Endodermal cell (in vitro differentiated cells): ENCODE data around the gene WDR19. TPM values are rescaled to one million over a fixed set of nuclear protein-coding genes. Genes with fewer than 3 reads are reported as not detected.
"Not testable (repeated sequence)": the region's sequence is repeated elsewhere in the genome, so short reads cannot be mapped to it uniquely, and the experiment has no call there.

ENCODE experiments used
- DNase-seq: peaks from one replicate; pipeline ENCODE4 v3.0.0-alpha.2; 2017
- H3K27ac ChIP-seq: 2 replicates; pipeline ENCODE4 v1.5.1; 2013; ENCODE audit warnings: mild to moderate bottlenecking, low read depth, low read length, moderate library complexity
- H3K27me3 ChIP-seq: 2 replicates; pipeline ENCODE4 v1.6.1; 2013; ENCODE audit warnings: mild to moderate bottlenecking, low read length, moderate library complexity; ENCODE audit not compliant: insufficient read depth, control insufficient read depth, poor library complexity, severe bottlenecking
- H3K36me3 ChIP-seq: 2 replicates; pipeline ENCODE4 v1.7.0; 2013; ENCODE audit warnings: mild to moderate bottlenecking, low read length, moderate library complexity; ENCODE audit not compliant: control insufficient read depth, insufficient read depth
- H3K4me1 ChIP-seq: one replicate; pipeline ENCODE4 v1.7.0; 2013; ENCODE audit warnings: low read length; ENCODE audit not compliant: control insufficient read depth, insufficient read depth
- H3K4me3 ChIP-seq: 2 replicates; pipeline ENCODE4 v1.5.1; 2013; ENCODE audit warnings: mild to moderate bottlenecking, low read length, moderate library complexity
- H3K9ac ChIP-seq: 2 replicates; pipeline ENCODE4 v1.6.1; 2013; ENCODE audit warnings: mild to moderate bottlenecking, low read length, moderate library complexity; ENCODE audit not compliant: poor library complexity, severe bottlenecking; ENCODE audit errors: extremely low read depth
- H3K9me3 ChIP-seq: 2 replicates; pipeline ENCODE4 v1.6.1; 2013; ENCODE audit warnings: mild to moderate bottlenecking, low read length, moderate library complexity; ENCODE audit not compliant: control insufficient read depth
- H3K27ac Mint-ChIP-seq: 2 replicates; pipeline ENCODE4 v1.8.0; 2020; ENCODE audit warnings: mixed read lengths
- H3K27me3 Mint-ChIP-seq: 2 replicates; pipeline ENCODE4 v1.8.0; 2021; ENCODE audit warnings: mild to moderate bottlenecking, mixed read lengths; ENCODE audit not compliant: insufficient read depth
- H3K36me3 Mint-ChIP-seq: 2 replicates; pipeline ENCODE4 v1.8.0; 2020; ENCODE audit warnings: low read depth, mixed read lengths
- H3K4me1 Mint-ChIP-seq: 2 replicates; pipeline ENCODE4 v1.8.0; 2020; ENCODE audit warnings: mixed read lengths
- H3K4me3 Mint-ChIP-seq: 2 replicates; pipeline ENCODE4 v1.8.0; 2020; ENCODE audit warnings: mild to moderate bottlenecking, moderate library complexity, mixed read lengths
- H3K9me3 Mint-ChIP-seq: 2 replicates; pipeline ENCODE4 v1.8.0; 2020; ENCODE audit warnings: mild to moderate bottlenecking, mixed read lengths
- CTCF ChIP-seq: fragments of 200-600 bp; sonication (generic); conservative IDR thresholded peaks from 2 replicates; pipeline ENCODE4 v1.5.0; 2021; ENCODE audit warnings: antibody characterized with exemption, mild to moderate bottlenecking
- WGBS, 2 experiments: methylation state at CpG; one replicate each; pipeline versions ENCODE4 v1.1.5 to v1.1.7; 2013; ENCODE audit warnings: missing lambda C conversion rate in 2 of 2, mixed read lengths in 1 of 2; ENCODE audit not compliant: insufficient coverage in 1 of 2, insufficient read length in 1 of 2; 5-methylcytosine and 5-hydroxymethylcytosine counted together
- total RNA-seq, 2 donors: library from RNA; stranded (reverse); fragmentation: NEBNext Ultra II Directional in 1 of 2; extraction: Animal tissue kit (Norgen Biotek cat#: 25700) in 1 of 2; gene quantifications; 2 replicates in 1 of 2; 3 replicates in 1 of 2; pipeline ENCODE4 v1.2.1, GENCODE V29; 2021

Gene WDR19
- total RNA-seq, 2 donors from 2014 or later, result 51.9 to 60.2 TPM

- Mint-ChIP-seq H3K36me3 (no peaks in the 10 kb centered on the region), H3K27ac (no peak overlapping the region), H3K4me3 (no peak overlapping the region), H3K27me3 (peaks cover 10% of the 10 kb centered on the region), H3K4me1 (no peaks in the 10 kb centered on the region), H3K9me3 (no peaks in the 10 kb centered on the region)
- no peak for DNase-seq
- Histone ChIP-seq H3K9me3 (no peaks in the 10 kb centered on the region), H3K27ac (no peak overlapping the region), H3K36me3 (no peaks in the 10 kb centered on the region), H3K27me3 (peaks cover 4% of the 10 kb centered on the region), H3K4me3 (no peak overlapping the region), H3K4me1 (no peaks in the 10 kb centered on the region), H3K9ac (no peak overlapping the region)
- no peak for TF ChIP-seq CTCF
- WGBS, 2 experiments, result 95 to 96% methylated on average over 10 to 12 of the region's 12 CpGs
These were observed 12.0 kb upstream of the WDR19 start for GRCh38 chr4:39170301-39170700.

- Histone ChIP-seq H3K9me3 (no peaks in the 10 kb centered on the region), H3K4me3 (no peak overlapping the region), H3K27me3 (peaks cover 13% of the 10 kb centered on the region), H3K9ac (no peak overlapping the region), H3K36me3 (no peaks in the 10 kb centered on the region), H3K27ac (no peak overlapping the region), H3K4me1 (no peaks in the 10 kb centered on the region)
- H3K9me3 Mint-ChIP-seq, result no peaks in the 10 kb centered on the region
- no peak for DNase-seq
- H3K27ac Mint-ChIP-seq, result no peak overlapping the region
- peaks cover 23% of the 10 kb centered on the region for H3K27me3 Mint-ChIP-seq
- H3K4me1 Mint-ChIP-seq, result peaks cover 2% of the 10 kb centered on the region
- H3K36me3 Mint-ChIP-seq, result no peaks in the 10 kb centered on the region
- no peak overlapping the region for H3K4me3 Mint-ChIP-seq
- TF ChIP-seq CTCF, result no peak
These were observed 3.6 kb upstream of the WDR19 start for GRCh38 chr4:39178706-39179105.

GRCh38 chr4:39179681-39180080, 2.6 kb upstream of the WDR19 start:
- no peaks in the 10 kb centered on the region for H3K36me3 ChIP-seq
- no peak overlapping the region for H3K4me3 Mint-ChIP-seq
- H3K9ac ChIP-seq, result no peak overlapping the region
- no peaks in the 10 kb centered on the region for H3K36me3 Mint-ChIP-seq
- H3K27ac ChIP-seq, result no peak overlapping the region
- H3K27me3 ChIP-seq, result peaks cover 17% of the 10 kb centered on the region
- H3K9me3 Mint-ChIP-seq, result no peaks in the 10 kb centered on the region
- 60 to 90% methylated on average over 1 to 3 of the region's 3 CpGs for WGBS, 2 experiments
- no peak overlapping the region for H3K27ac Mint-ChIP-seq
- DNase-seq, result no peak
- no peaks in the 10 kb centered on the region for H3K4me1 ChIP-seq
- TF ChIP-seq CTCF, result no peak
- H3K4me3 ChIP-seq, result no peak overlapping the region
- H3K4me1 Mint-ChIP-seq, result peaks cover 2% of the 10 kb centered on the region
- no peaks in the 10 kb centered on the region for H3K9me3 ChIP-seq
- H3K27me3 Mint-ChIP-seq, result peaks cover 20% of the 10 kb centered on the region

GRCh38 chr4:39180629-39181028, 1.7 kb upstream of the WDR19 start:
- WGBS, 2 experiments, result 93 to 95% methylated on average over 7 to 17 of the region's 17 CpGs
- not testable (repeated sequence) for H3K27me3 ChIP-seq, DNase-seq, H3K9me3 ChIP-seq, H3K9ac ChIP-seq, H3K4me3 Mint-ChIP-seq, H3K36me3 Mint-ChIP-seq, H3K4me1 Mint-ChIP-seq, H3K9me3 Mint-ChIP-seq, H3K27ac Mint-ChIP-seq, H3K4me1 ChIP-seq, H3K36me3 ChIP-seq, H3K27ac ChIP-seq, H3K4me3 ChIP-seq
- H3K27me3 Mint-ChIP-seq, result peaks cover 12% of the 10 kb centered on the region
